GM19099 (cell line): ENCODE measurements around the gene FAM184B.

ENCODE experiments used
- POLR2A ChIP-seq: IDR thresholded peaks from 3 replicates; pipeline ENCODE4 v1.6.1; 2011; ENCODE audit warnings: low read depth; ENCODE audit not compliant: insufficient read length; ENCODE audit errors: extremely low read depth

Gene FAM184B

GRCh38 chr4:17599826-17600225, 181.6 kb downstream of the FAM184B start:
- no peak for TF ChIP-seq POLR2A

GRCh38 chr4:17597517-17597916, 183.9 kb downstream of the FAM184B start:
- no peak for TF ChIP-seq POLR2A

- no peak for TF ChIP-seq POLR2A
Observed at GRCh38 chr4:17595471-17596005, 185.9 kb downstream of the FAM184B start.

- no peak for TF ChIP-seq POLR2A
Observed at GRCh38 chr4:17589355-17589754, 192.1 kb downstream of the FAM184B start.

GRCh38 chr4:17587094-17587822, 194.2 kb downstream of the FAM184B start:
- TF ChIP-seq POLR2A: peak; percentile 18

GRCh38 chr4:17584521-17585213, 196.8 kb downstream of the FAM184B start:
- no peak for TF ChIP-seq POLR2A

- TF ChIP-seq POLR2A: no peak
Observed at GRCh38 chr4:17583941-17584340, 197.5 kb downstream of the FAM184B start.

GRCh38 chr4:17583276-17583675, 198.1 kb downstream of the FAM184B start:
- no peak for TF ChIP-seq POLR2A

GRCh38 chr4:17580969-17581368, 200.5 kb downstream of the FAM184B start:
- no peak for TF ChIP-seq POLR2A
